ENCODE data around the gene TCF4.

DNA sequence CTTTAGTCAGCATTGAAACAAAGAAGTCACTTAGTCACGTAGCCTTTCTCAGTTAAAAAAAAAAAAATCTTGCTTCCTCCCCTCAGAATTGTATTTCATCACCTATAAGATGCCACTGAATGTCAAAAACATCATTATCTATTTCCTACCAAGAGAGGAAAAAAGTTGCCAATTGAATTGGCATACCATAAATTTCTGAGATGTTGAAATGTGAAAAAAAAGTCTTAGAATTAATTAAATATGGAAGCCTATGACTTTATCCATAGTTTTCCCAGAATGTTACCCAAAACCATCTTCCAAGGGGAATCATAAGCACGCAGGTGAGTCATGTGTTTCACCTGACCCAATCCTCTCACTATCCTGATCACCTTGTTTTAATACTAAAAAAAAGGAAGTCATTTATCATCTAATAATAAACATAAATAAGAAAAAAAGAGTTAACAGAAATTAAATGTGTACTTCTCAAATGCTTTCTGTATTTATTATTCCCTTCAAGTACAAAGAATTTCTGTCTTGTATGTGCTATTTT lies 205.7 kb downstream of the TCF4 start:
- no peak for TF ChIP-seq CTCF (conservative IDR thresholded peaks at IDR 0.05; ENCODE audit: low read length)
- no peak for TF ChIP-seq EZH2phosphoT487 (IDR thresholded peaks at IDR 0.05; ENCODE audit: borderline replicate concordance, low read depth, low read length)

Measured in OCI-LY7 (cell line).